ENCODE data around the gene PARD3B.

Gene PARD3B

DNA sequence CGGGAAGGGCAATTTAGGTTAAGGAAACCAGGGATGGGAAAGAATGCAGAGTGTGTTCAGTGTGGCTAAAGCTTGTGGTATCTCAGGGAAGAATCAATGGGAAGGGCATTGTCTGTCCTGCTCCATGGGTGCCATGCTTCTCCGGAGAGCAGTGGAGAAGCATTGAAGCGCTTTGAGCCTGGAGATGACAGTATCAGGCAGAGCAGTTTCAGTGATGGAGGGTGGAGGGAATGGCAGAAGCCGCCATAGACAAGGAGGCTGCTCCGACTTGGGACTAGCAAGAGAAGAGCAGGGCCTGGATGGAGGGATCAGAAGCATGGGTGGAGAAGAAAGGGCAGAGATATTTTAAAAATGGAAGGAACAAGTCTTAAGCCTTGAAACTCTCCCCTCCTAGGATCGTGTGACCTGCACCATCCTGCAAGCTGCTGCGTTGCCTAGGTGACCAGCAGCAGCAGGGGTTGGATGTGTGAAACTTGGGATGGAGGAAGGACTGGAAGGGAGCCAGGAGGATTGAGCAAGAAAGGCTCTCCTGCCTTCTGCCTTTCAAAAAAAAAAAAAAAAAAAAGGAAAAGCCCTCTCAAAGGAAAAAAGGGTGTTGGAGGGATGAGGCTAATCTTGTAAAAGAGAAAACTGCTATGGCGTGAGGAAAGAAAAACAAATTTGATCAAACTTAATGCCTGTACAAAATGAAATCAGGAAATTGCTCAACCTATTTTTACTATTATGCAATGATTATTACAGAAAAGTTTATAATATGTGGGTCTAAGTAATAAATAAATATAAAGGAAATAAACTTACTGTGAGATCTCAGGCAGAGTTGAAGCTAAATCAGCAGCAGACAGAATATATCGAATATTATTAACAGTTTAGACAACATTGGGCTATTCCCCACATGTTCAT is 643.2 kb downstream of the PARD3B start:
- CTCF ChIA-PET, result no interaction called here
- no peak for DNase-seq (ENCODE audit: extremely low spot score)
- no peak for TF ChIP-seq BHLHE40 (IDR thresholded peaks at IDR 0.05; ENCODE audit: borderline replicate concordance)
- TF ChIP-seq, protein P1, sequence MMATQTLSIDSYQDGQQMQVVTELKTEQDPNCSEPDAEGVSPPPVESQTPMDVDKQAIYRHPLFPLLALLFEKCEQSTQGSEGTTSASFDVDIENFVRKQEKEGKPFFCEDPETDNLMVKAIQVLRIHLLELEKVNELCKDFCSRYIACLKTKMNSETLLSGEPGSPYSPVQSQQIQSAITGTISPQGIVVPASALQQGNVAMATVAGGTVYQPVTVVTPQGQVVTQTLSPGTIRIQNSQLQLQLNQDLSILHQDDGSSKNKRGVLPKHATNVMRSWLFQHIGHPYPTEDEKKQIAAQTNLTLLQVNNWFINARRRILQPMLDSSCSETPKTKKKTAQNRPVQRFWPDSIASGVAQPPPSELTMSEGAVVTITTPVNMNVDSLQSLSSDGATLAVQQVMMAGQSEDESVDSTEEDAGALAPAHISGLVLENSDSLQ (IDR thresholded peaks at IDR 0.05), result no peak
- TF ChIP-seq CTBP1 (IDR thresholded peaks at IDR 0.05; ENCODE audit: borderline replicate concordance), result no peak
- TF ChIP-seq TARDBP (IDR thresholded peaks at IDR 0.05), result no peak
- no peak for TF ChIP-seq FOXK2 (IDR thresholded peaks at IDR 0.05)
- TF ChIP-seq ARNT (IDR thresholded peaks at IDR 0.05), result no peak
- no peak for TF ChIP-seq LEF1 (IDR thresholded peaks at IDR 0.05; ENCODE audit: borderline replicate concordance)
- no peak for TF ChIP-seq HDGF (IDR thresholded peaks at IDR 0.05; ENCODE audit: borderline replicate concordance)
- TF ChIP-seq SUZ12 (IDR thresholded peaks at IDR 0.05), result no peak
- TF ChIP-seq ZNF384 (IDR thresholded peaks at IDR 0.05), result no peak
- no peak for TF ChIP-seq FOXA1 (IDR thresholded peaks at IDR 0.05)
- no peak for TF ChIP-seq ELF4 (IDR thresholded peaks at IDR 0.05)
- TF ChIP-seq SP1 (IDR thresholded peaks at IDR 0.05), result no peak
- TF ChIP-seq L3MBTL2 (conservative IDR thresholded peaks at IDR 0.05), result no peak
- POLR2A ChIA-PET, result no interaction called here

DNA sequence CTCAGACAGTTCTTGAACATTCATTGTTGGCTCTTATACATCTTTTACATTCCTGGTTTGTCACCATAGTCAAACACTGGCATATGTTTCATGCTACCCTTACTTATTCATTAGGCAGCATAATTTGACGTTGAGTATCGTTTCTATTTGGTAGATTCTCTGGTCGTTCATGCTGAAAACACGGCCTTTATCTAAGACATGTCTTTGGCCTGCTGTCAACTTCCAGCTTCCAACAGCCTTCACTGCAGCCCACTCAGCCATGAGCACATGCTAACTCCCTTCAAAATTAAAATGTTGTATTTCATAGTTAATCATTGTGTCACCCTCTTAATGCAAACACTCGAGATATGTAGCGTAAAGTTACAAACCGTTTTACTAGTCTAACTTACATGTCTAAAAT is 644.0 kb downstream of the PARD3B start:
- TF ChIP-seq, protein P1 (IDR thresholded peaks at IDR 0.05), result no peak
- no peak for TF ChIP-seq TARDBP (IDR thresholded peaks at IDR 0.05)
- TF ChIP-seq CTBP1 (IDR thresholded peaks at IDR 0.05; ENCODE audit: borderline replicate concordance), result no peak
- TF ChIP-seq SUZ12 (IDR thresholded peaks at IDR 0.05), result no peak
- TF ChIP-seq ZNF384 (IDR thresholded peaks at IDR 0.05), result no peak
- TF ChIP-seq FOXK2 (IDR thresholded peaks at IDR 0.05), result no peak
- TF ChIP-seq HDGF (IDR thresholded peaks at IDR 0.05; ENCODE audit: borderline replicate concordance), result no peak
- no peak for TF ChIP-seq SP1 (IDR thresholded peaks at IDR 0.05)
- ChIA-PET POLR2A (no interaction called here), CTCF (no interaction called here)
- no peak for DNase-seq (ENCODE audit: extremely low spot score)

DNA sequence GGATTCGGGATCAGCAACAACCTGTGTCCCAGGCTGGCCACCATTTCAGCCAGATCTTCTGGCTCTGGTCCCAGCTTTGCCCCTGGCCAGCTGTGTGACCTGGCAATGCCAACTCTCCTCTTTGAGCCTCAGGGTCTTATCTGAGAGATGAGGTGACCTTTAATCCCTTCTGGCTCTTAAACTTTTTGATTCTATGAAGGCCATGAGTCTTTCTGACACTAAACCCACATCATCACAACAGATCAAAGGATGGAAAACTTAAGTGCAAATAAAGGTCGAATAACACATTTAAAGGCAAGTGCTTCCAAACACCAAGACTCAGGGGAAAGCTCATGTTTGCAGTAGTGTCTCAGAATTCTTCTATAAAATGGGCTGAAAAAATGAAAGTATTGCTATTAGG is 645.3 kb downstream of the PARD3B start:
- DNase-seq (ENCODE audit: extremely low spot score), result no peak
- ChIA-PET POLR2A (no interaction called here), CTCF (no interaction called here)
- TF ChIP-seq CTBP1 (IDR thresholded peaks at IDR 0.05; ENCODE audit: borderline replicate concordance), result no peak
- TF ChIP-seq ZNF384 (IDR thresholded peaks at IDR 0.05), result no peak
- TF ChIP-seq HDGF (IDR thresholded peaks at IDR 0.05; ENCODE audit: borderline replicate concordance), result no peak
- TF ChIP-seq, protein P1 (IDR thresholded peaks at IDR 0.05), result no peak
- TF ChIP-seq TARDBP (IDR thresholded peaks at IDR 0.05), result no peak
- TF ChIP-seq LEF1 (IDR thresholded peaks at IDR 0.05; ENCODE audit: borderline replicate concordance), result no peak
- TF ChIP-seq SUZ12 (IDR thresholded peaks at IDR 0.05), result no peak
- no peak for TF ChIP-seq FOXM1 (IDR thresholded peaks at IDR 0.05; ENCODE audit: borderline replicate concordance)
- TF ChIP-seq FOXK2 (IDR thresholded peaks at IDR 0.05), result no peak

DNA sequence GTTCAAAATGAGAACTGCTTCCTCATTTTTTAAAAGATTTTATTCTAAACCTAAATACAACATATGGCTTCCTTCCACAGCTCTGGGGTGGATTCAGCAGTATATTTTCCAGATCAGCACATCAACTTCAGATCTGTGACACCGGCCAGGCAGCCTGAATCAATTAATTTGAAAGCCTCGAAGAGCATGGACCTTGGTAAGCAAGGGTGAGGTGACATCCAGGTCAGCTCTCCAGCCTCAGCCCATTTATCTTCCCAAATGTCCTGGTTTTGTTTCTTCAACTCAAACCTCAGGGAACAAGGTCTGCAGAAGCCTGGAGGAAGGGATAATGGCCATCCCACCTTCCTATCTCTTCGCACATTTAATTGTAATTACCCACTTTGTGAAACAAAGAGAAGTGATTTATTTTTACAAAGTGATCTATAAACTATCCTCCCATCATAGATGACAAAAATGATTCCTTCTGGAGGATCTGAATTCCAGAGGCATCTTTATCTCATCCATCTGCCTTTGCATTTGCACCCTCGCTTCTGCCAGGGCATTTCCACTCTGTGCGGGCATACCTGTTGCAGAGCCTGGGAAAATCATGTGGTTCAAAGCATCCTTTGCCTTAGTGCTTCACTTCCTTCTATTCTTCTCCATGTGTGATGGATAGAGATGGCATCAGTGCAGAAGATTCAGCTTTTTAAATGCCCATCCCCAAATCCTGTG is 648.0 kb downstream of the PARD3B start:
- POLR2A ChIA-PET, result no interaction called here
- TF ChIP-seq FOXA1 (IDR thresholded peaks at IDR 0.05) (no peak), ARNT (IDR thresholded peaks at IDR 0.05) (no peak), FOXK2 (IDR thresholded peaks at IDR 0.05) (no peak), CTBP1 (IDR thresholded peaks at IDR 0.05; ENCODE audit: borderline replicate concordance) (no peak), TARDBP (IDR thresholded peaks at IDR 0.05) (no peak), HDGF (IDR thresholded peaks at IDR 0.05; ENCODE audit: borderline replicate concordance) (no peak), SP1 (IDR thresholded peaks at IDR 0.05) (no peak), L3MBTL2 (conservative IDR thresholded peaks at IDR 0.05) (no peak), NFRKB (IDR thresholded peaks at IDR 0.05) (no peak)
- CTCF ChIA-PET, result no interaction called here
- DNase-seq (ENCODE audit: extremely low spot score), result no peak

DNA sequence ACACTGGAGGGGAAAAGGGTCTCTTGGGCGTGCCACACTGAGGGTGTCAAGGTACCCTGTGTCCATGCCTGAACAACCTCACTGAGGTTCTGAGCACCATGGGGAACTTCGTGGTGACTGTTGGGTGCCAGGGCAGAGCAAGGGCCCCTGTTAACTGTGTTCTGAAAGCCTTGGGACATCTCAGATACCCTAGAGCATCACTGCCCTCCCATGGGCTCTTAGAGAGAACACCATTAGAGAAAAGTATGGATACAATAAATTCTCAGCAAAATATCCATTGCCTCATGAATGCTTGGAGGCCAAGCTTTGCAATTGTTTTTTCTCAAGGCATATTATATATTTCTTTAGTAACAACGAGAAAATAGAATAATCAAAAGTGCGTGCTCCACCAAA is 648.6 kb downstream of the PARD3B start:
- POLR2A ChIA-PET, result no interaction called here
- no peak for DNase-seq (ENCODE audit: extremely low spot score)
- CTCF ChIA-PET, result no interaction called here
- TF ChIP-seq FOXA1 (IDR thresholded peaks at IDR 0.05) (no peak), BHLHE40 (IDR thresholded peaks at IDR 0.05; ENCODE audit: borderline replicate concordance) (no peak), SUZ12 (IDR thresholded peaks at IDR 0.05) (no peak), SP1 (IDR thresholded peaks at IDR 0.05) (no peak)

DNA sequence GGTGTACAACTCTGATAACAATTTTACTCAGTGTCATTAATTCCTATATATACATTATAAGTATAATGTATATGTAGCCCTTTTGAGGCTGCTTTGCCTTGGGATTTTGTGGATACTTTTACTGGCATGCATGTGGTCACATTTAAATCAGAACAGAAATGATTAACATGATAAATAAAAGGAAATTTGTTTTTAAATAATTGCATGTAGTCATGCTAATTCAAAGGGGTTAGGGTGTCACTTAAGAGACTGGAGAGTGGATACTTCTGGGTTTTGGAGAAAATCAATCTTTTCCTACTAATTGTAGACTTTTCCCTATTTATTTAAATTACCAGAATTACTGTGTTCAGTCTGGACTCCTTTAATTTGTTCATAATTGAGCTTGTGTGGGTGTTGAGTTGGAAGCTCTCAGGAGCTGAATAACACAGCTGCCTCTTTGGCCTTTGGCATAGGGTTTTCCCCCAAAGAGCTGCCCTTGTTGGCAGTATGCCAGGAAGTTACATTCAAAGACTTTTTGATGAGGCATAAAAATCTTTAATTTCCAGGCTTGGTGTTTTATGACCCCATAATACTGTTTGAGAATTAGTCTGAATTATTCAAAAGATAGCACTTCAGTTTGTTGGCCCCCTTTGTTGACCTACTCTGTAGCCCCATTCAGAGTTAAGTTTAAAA is 652.3 kb downstream of the PARD3B start:
- CTCF ChIA-PET, result no interaction called here
- TF ChIP-seq ZNF384 (IDR thresholded peaks at IDR 0.05) (no peak), TARDBP (IDR thresholded peaks at IDR 0.05) (no peak), CTBP1 (IDR thresholded peaks at IDR 0.05; ENCODE audit: borderline replicate concordance) (no peak), SP1 (IDR thresholded peaks at IDR 0.05) (no peak), SUZ12 (IDR thresholded peaks at IDR 0.05) (no peak), LEF1 (IDR thresholded peaks at IDR 0.05; ENCODE audit: borderline replicate concordance) (no peak), L3MBTL2 (conservative IDR thresholded peaks at IDR 0.05) (no peak), FOXA1 (IDR thresholded peaks at IDR 0.05) (no peak), ARNT (IDR thresholded peaks at IDR 0.05) (no peak), HDGF (IDR thresholded peaks at IDR 0.05; ENCODE audit: borderline replicate concordance) (no peak), FOXK2 (IDR thresholded peaks at IDR 0.05) (no peak), NFRKB (IDR thresholded peaks at IDR 0.05) (no peak), ELF4 (IDR thresholded peaks at IDR 0.05) (no peak), BHLHE40 (IDR thresholded peaks at IDR 0.05; ENCODE audit: borderline replicate concordance) (no peak), FOXM1 (IDR thresholded peaks at IDR 0.05; ENCODE audit: borderline replicate concordance) (no peak)
- TF ChIP-seq, protein P1 (IDR thresholded peaks at IDR 0.05), result no peak
- no peak for DNase-seq (ENCODE audit: extremely low spot score)
- POLR2A ChIA-PET, result no interaction called here
